ENCODE results near the gene GAL3ST3.
"Not testable (repeated sequence)": the region's sequence is repeated elsewhere in the genome, so short reads cannot be mapped to it uniquely, and the experiment has no call there.

The GAL3ST3 gene

DNA sequence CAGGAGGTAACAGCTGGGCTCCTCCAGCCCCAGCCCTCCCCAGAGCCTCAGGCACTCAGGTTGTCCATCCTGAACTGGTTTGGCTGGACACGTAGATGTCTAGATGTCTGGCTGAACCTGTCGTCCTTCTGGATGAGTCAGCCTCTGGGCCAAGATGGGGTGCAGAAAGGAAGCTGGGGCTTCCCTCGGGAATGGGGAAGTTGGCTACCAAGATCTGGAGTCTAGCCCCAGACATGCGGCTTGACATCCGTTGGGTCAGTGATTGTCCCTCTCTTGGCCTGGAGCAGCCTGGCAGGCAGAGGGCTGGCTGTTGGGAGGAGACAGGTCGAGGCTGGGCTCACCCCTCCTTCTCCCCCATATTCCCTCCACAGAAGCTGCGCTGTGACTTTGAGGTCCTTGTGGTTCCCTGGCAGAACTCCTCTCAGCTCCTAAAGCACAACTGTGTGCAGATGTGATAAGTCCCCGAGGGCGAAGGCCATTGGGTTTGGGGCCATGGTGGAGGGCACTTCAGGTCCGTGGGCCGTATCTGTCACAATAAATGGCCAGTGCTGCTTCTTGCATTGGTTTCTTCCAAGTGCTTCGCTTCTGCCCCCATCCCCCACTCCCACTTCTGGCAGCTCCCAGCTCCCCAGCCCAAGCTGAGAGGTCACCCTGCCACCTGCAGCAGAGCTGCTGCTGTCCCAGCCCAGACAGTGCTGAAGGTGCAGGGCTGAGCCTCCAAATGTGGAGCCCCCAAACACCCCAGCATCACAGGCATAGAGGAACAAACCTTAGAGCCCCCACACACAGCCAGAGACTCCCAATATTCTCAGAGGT, 35.8 kb downstream of the GAL3ST3 start:
- peak in 1 of 14 donors; percentile 16 for DNase-seq

DNA sequence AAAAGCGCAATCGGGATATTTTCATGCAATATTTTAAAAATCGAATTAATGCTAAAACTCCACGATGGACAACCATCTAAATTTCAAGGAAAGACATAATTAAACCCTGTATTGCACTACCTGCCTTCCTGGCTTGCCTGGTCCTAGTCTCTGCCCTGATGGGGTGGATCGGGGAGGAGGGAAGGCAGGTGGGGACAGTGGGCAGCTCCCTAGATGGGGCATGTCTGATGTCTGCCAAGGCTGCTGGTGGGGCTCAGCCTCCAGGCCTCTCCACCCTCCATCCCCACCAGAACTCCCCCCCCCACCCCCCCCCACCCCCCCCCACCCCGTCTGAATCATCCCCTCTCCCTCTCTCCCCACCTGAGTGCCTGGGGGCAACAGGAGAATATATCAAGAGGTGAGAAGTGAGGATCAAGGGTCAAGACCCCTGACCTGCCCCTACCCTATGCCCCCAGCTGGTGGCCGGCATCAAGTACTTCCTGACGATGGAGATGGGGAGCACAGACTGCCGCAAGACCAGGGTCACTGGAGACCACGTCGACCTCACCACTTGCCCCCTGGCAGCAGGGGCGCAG, 36.5 kb downstream of the GAL3ST3 start:
- no peak for DNase-seq

DNA sequence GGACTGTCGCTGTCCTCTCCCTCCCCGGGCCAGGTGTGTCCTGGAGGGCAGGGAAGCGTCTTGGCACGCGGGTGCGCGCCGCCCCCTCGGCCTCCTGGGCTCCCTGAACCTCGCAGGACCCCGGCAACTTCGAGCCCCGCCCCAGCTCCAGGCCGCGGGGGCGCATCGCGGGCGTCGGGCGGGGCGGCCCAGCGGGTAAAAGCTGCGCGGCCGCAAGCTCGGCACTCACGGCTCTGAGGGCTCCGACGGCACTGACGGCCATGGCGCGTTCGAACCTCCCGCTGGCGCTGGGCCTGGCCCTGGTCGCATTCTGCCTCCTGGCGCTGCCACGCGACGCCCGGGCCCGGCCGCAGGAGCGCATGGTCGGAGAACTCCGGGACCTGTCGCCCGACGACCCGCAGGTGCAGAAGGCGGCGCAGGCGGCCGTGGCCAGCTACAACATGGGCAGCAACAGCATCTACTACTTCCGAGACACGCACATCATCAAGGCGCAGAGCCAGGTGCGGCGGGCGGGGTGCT, 37.1 kb downstream of the GAL3ST3 start, which contains the start of gene CST6:
Gene CST6 (plus strand): TSS at position 224 of the 519 bp plus-strand sequence. CDS start 37 bp downstream, at position 261.
- no peak for DNase-seq

DNA sequence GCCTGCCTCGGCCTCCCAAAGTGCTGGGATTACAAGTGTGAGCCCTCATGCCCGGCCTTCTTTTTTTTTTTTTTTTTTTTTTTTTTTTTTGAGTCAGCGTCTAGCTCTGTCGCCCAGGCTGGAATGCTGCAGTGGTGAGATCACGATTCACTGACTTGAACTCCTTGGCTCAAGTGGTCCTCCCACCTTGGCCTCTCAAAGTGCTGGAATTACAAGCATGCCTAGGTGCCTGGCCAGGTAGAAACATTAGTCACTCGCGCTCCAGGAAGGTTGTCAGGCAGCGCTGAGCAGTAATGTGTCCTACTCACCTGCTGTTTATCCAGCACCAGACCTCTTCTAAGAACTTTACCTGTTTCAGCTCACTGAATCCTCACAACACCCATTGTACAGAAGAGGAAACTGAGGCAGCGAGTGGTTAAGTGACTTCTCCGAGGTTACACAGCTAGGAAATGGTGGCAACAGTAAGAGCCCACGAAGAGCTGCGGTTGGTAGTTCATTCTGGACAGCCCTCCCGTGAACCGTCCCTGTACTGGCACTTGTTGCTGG, 37.6 kb downstream of the GAL3ST3 start:
- no peak for DNase-seq

DNA sequence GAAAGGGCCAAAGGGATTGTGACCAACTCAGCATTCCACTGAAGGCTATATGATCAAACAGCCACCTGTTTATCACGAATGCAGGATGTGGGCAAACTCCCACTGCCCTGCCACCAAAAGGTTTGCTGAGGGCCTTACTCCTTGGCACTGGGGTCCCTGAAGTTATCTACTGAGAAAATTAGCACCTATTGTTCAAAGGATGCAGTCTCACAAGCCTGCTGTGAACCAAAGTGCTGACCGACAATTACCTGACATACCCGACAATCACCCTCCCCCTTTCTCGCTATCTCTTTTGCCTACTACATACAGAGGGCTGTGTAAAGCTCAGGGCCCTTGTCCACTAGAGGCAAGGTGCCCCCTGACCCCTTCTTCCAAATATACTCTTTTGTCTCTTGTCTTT, 38.9 kb downstream of the GAL3ST3 start:
- DNase-seq = not testable (repeated sequence)

DNA sequence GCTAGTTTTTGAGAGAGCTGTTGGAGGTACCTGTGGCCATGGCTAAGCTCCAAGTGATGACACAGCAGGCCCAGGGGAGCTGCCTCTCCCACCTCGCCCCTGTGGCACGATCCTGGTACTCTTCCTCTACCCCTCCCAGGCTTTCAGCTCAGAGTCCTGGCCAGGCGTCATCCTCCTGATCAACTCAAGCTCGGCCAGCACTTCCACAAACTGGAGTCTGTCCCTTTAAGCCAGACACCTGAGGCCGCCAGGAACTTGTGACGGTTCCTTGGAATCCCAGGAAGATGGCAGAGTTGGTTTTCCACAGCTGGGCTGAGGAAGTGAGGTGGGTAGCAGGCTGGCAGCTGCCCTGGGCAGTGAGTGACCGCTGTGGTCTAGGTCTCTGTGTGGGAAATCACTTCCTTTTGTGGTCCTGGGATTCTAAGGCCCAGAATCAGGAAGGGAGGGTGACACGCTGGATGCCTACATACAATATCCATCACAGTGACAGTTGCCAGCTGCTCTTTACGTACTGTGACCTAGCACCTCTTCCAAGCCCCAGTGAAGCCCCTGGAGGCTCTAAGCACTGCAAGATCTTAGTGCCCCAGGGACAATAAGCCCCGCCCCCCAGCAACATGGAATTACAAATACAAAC, 40.4 kb downstream of the GAL3ST3 start:
- no peak for DNase-seq

DNA sequence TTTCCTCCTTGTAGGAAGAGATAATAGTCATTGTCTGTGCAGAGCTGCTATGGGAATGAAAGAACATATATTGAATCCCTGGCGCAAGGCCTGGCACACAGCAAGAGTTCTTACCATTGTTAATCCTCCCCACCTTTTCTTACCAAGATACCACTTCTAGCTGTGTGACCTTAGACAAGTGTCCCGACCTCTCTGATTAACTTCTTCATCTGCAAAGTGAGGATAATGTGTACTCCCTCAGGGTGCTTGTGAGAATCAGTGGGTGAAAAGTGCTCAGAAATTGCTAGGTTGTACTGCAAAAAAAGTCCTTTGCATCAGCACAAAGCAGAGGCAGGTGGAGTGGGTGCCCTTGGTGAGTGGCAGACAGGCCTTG, 40.9 kb downstream of the GAL3ST3 start:
- no peak for DNase-seq

DNA sequence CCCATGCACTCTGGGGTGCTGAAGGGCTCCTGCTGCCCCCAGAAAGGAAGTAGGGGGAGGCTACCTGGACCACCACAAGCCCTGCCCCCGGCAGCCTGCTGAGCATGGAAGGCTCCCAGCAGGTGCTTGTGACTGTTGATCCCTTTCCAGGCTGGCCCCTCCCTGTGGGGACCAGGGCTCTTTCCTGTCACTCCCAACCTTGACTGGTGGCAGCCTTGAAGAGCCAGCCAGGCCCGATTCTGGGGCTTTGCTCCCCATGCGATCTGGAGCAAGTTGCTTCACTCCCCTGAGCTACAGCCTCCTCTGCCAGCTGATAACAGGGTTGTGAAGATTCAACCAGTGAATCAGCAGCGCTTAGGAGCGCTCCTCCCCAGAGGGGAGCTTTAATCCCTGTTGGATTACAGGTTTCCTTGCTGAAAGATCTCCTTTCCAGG, 41.7 kb downstream of the GAL3ST3 start:
- DNase-seq = no peak

DNA sequence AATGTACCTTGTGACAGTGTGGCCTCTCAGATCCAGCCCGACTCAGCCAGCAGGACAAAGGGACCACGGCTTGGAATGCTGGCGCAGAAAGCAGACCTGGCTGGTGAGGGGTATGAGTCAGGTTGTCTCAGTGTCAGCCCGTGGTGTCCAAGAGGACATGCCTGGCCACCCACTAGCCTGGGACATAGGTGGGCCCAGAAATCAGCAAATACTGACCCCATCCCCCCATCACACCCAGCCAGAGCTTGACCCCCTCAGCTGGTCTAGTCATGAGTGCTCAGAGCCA, 42.1 kb downstream of the GAL3ST3 start:
- no peak for DNase-seq

DNA sequence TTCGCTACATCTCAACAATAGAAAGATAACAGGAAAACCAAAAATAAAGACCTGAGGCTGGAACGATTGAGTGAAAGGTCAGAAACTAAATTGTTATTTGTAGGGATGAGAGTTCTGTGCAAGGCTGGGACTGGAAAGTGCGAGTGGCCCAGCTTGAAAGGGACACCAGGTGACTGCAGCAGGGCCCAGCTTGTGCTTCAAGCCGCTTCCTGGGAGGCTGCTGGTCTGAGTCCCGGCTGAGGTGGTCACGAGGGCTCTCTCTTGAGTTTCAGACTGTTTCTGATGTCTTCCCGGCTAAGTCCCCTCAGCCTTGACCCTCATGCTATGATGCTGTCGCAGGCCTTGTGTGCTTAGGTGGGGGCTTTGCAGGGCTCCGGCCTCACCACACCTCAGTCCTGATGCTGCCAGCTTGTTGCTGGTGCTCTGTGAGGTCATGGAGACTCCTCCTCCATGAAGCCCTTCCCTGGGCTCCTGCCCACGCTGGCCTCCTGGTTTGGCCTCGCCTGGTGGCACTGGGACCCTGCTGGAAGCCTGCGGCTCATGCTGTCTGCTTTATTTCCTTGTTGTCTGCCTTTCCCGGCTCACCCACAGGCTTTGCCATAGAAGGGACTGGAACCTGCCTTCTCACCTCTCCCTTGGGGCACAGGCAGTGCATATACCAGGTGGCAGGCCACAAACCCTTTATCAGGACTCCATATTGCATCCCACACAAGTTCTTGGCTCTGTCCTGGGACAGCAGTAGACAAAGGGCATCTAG, 42.6 kb downstream of the GAL3ST3 start:
- DNase-seq = no peak

DNA sequence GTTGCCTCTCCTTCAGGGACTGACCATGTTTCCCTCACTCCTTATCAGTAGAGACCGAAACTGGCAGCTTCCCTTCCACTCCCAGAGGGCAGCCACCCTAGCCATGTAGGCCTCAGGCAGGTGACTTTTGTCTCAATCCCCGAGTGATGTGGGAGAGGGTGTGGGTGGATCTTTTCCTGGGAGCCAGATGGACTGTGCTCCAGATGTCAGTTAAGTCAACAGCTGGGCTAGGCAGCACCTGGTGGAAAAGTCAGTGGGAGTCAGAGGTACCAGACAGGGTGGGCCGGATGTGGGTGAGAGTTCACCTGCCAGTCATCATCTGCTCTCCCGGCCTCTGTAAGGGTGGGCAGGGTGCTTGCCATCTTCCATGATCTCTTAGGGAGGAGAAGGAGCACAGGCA, 44.8 kb downstream of the GAL3ST3 start:
- DNase-seq = no peak

DNA sequence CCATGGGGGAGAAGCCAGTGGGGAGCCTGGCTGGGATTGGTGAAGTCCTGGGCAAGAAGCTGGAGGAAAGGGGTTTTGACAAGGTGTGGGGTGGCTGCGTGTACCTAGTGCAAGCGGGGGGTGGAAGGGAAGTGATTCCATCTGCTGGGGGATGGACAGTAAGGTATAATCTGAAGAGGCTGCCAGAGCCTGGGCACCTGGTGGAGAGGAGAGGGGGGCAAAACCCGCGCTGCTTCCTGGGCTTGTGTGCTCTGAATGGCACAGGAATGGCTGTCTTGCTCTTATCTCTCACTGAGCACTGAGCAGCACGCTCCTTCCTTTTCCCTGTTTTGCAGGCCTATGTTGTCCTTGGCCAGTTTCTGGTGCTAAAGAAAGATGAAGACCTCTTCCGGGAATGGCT, 45.7 kb downstream of the GAL3ST3 start:
- no peak for DNase-seq

DNA sequence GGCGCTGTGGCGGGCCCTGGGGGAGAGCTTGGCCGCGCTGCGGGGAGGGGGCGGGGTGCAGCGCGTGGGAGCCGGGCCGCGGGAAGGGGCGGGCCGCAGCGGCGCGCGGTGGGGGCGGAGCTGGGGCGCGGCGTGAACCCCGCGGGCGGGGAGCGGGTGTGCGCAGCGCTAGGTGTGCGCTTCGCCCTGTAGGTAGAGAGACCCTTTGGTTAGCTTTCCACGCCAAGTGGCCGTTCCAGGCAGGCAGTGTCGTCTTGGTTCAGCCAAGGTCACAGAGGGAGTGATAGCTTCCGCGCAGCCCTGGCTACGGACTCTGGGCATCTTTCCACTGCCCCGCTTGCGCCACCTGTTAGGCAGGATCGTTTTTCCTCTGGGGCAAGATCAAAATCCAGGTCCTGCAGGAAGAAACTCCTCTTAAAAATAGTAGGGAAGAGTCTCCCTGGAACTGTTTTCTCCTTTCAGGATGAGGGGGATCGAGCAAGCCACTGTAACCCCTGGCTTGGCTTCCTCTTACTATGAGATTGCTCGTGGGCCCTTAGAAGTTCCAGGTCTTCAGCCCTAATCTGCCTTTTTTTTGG, 46.2 kb downstream of the GAL3ST3 start:
- DNase-seq = peak in 2 of 14 donors; percentile 68 to 71

DNA sequence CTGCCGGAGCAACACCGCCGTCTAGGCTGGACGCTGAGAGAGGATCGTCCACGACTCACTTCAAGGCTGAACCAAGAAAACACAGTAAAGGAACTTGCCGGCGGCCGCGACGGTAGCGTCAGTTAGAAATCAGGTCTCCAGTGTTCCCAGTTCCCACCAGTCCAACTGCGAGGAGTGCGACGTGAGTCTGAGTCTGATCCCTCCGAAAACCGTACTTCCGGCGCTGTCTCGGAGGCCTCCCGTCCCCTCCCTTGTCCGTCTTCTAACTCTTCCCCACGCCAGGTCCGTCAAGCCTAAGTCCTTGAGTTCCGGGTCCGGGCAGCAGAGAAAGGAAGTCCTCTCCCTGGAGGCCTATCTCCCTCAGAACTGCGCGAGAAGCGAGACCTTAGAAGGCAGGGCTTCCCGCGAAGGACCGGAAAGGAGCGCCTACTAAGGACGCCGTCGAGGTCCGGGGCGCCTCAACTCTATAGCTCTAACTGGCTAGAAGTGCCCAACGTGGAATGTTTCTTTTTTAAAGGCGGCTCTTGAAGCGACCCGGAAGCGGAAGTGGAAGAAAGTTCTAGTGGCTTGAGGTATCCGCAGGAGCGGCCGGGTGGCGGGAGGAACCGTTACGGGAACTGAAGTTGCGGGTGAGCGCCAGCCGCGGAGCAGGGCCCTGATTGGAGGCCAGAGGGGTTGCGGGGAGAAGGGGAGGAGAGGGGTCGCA, 46.9 kb downstream of the GAL3ST3 start, which contains the start of the genes BANF1 and EIF1AD:
Gene BANF1 (plus strand): TSS at position 562 of the 706 bp plus-strand sequence. CDS start 748 bp downstream, outside the sequence.
Gene EIF1AD (minus strand): TSS at position 216 of the 706 bp plus-strand sequence. CDS start 1,768 bp downstream, outside the sequence.
- peak; percentile 81 to 100 (median 99) for DNase-seq

DNA sequence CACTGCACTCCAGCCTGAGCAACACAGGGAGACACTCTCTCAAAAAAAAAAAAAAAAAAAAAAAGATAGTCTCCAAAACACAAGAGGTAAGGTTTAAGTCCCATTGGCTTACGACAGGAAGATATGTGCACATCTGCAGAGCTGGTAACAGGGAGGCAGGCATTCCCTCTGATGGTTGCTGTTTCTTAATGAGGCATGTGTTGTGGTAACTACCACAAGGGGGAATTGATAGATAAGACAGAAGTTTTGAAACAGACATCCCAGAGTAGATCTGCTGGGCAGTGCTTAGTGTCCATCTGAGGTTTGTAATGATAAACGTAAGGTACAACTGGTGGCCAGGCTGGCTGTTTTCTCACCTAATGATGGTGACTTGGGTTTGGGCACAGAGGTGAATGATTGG, 51.7 kb downstream of the GAL3ST3 start:
- DNase-seq = no peak

DNA sequence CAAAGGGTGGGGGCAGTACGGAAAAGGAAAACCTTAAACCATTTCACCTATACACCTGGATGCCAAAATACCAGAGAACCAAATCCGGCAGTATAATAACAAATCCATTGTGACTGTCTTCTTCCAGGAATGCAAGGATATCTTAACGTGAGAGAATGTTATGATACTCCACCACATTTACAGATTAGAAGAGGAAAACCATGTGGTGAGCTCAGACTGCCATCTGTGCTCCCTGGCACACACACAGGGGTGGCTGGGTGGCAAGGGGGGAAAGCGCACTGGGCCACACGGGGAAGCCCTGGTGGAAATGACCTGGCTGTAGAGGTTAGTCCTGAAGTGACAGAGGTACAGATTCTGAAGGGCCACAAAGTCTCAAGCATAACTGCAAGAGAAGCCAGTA, 56.9 kb downstream of the GAL3ST3 start:
- DNase-seq = peak in 1 of 14 donors; percentile 61
